ENCODE measurements around the gene DGKH.

- TF ChIP-seq CTCF (IDR thresholded peaks at IDR 0.05) (no peak), POLR2AphosphoS5 (IDR thresholded peaks at IDR 0.05) (no peak), EP300 (IDR thresholded peaks at IDR 0.05) (no peak), POLR2A (IDR thresholded peaks at IDR 0.05; ENCODE audit: low read depth) (no peak)
Measured at GRCh38 chr13:42022336-42022735, 26.1 kb upstream of the DGKH start.

Measured in esophagus muscularis mucosa (tissue), 4 donors.